ENCODE measurements around the gene TCEAL2.
"Not testable (repeated sequence)": the region's sequence is repeated elsewhere in the genome, so short reads cannot be mapped to it uniquely, and the experiment has no call there.

DNA sequence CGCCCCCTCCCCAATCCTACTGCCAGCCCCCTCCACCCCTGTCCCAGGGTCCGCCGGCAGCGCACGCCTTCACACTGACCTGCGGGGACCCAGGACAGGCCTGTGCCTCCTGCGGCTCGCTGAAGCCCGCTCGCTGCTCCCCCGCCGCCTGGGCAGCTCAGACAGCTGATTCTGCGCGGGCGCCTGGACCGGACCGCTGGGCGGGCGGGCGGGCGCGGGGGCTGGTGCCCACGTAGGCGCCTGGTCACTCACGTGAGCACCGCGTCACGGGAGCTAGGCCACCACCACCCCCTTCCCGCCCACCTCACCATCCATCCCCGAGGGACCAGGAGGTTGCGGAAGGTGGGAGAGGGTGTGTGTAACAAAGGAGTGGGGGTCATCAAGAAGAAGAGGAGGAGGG, 16.8 kb downstream of the TCEAL2 start, which contains the start of gene TCEAL6:
- TF ChIP-seq, protein P1, sequence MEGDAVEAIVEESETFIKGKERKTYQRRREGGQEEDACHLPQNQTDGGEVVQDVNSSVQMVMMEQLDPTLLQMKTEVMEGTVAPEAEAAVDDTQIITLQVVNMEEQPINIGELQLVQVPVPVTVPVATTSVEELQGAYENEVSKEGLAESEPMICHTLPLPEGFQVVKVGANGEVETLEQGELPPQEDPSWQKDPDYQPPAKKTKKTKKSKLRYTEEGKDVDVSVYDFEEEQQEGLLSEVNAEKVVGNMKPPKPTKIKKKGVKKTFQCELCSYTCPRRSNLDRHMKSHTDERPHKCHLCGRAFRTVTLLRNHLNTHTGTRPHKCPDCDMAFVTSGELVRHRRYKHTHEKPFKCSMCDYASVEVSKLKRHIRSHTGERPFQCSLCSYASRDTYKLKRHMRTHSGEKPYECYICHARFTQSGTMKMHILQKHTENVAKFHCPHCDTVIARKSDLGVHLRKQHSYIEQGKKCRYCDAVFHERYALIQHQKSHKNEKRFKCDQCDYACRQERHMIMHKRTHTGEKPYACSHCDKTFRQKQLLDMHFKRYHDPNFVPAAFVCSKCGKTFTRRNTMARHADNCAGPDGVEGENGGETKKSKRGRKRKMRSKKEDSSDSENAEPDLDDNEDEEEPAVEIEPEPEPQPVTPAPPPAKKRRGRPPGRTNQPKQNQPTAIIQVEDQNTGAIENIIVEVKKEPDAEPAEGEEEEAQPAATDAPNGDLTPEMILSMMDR (IDR thresholded peaks at IDR 0.05; ENCODE audit: low read depth, low read length) = not testable (repeated sequence)
- TF ChIP-seq EZH2phosphoT487 (IDR thresholded peaks at IDR 0.05; ENCODE audit: low read depth) = not testable (repeated sequence)
